GM12872 (cell line): Measurements from ENCODE around the gene FNDC11.

Experiments used
- TF ChIP-seq, protein P1 (sequence below): IDR thresholded peaks from 3 replicates; pipeline ENCODE4 v1.5.1; 2011; ENCODE audit warnings: low read depth, mild to moderate bottlenecking, low read length, moderate library complexity; ENCODE audit not compliant: insufficient read depth

Gene FNDC11, protein sequence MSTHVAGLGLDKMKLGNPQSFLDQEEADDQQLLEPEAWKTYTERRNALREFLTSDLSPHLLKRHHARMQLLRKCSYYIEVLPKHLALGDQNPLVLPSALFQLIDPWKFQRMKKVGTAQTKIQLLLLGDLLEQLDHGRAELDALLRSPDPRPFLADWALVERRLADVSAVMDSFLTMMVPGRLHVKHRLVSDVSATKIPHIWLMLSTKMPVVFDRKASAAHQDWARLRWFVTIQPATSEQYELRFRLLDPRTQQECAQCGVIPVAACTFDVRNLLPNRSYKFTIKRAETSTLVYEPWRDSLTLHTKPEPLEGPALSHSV

DNA sequence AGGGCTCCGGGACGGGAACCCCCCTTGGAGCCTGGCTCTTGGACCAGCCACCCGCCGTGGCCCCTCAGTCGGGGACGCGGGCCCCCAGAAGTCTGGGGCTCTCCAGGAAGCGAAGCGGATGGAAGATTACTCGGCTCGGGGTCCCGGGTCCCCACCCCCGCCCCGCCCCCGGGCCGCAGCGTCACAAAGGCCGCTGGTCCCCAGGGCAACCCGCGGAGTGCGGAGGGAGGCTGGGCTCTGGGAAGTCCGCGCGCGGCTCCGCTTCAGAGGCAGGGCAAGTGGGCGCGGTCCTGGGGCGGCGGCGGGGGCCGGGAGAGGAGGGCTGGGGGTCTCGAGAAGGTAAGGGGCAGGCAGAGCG, at the start of gene FNDC11:
FNDC11 (plus strand) TSS at position 227 of the 358 bp plus-strand sequence. CDS start 1,505 bp downstream, outside the sequence.
- TF ChIP-seq, protein P1, sequence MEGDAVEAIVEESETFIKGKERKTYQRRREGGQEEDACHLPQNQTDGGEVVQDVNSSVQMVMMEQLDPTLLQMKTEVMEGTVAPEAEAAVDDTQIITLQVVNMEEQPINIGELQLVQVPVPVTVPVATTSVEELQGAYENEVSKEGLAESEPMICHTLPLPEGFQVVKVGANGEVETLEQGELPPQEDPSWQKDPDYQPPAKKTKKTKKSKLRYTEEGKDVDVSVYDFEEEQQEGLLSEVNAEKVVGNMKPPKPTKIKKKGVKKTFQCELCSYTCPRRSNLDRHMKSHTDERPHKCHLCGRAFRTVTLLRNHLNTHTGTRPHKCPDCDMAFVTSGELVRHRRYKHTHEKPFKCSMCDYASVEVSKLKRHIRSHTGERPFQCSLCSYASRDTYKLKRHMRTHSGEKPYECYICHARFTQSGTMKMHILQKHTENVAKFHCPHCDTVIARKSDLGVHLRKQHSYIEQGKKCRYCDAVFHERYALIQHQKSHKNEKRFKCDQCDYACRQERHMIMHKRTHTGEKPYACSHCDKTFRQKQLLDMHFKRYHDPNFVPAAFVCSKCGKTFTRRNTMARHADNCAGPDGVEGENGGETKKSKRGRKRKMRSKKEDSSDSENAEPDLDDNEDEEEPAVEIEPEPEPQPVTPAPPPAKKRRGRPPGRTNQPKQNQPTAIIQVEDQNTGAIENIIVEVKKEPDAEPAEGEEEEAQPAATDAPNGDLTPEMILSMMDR, result no peak

GRCh38 chr20:63504642-63505041, 49.3 kb upstream of the FNDC11 start:
- TF ChIP-seq, protein P1, result no peak

DNA sequence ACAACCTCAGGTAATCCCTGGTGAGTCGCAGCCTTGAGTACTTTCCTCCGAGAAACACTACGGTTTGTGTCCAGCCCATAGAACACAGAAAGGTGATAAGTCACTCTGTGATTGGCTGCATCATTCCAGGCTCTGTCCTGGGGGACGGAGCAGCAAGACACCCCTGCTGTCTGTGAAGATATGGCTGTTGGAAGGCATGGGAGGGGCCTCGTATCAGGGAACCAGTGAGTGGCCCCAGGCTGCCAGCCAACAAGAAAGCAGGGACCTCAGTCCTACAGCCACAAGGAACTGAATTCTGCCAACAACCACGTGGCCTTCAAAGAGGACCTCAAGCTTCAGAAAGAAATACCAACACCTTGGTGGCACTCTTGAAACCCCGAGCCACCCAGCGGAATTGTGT, 48.7 kb upstream of the FNDC11 start:
- TF ChIP-seq, protein P1, result no peak

GRCh38 chr20:63505723-63506122, 48.2 kb upstream of the FNDC11 start:
- TF ChIP-seq, protein P1, result no peak

DNA sequence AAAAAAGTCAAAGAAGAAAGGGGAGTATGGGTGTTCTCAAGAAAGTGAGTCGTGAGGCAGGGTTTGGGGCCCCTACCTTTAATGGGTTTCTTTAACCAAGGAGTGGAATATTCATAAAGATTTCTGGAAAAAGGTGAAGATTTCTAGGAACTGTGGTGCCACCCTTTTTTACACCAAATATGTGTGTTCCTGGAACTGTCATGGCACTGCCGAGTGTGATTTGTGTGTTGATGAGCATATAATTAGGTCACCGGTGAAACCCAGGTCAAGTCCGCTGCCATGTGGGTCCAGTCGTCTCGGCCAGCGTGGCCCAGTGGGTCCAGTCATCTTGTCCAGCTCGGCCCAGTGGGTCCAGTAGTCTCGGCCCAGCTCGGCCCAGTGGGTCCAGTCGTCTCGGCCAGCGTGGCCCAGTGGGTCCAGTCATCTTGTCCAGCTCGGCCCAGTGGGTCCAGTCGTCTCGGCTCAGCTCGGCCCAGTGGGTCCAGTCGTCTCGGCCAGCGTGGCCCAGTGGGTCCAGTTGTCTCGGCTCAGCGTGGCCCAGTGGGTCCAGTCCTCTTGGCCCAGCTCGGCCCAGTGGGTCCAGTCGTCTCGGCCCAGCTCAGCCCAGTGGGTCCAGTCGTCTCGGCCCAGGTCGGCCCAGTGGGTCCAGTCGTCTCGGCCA, 46.7 kb upstream of the FNDC11 start:
- TF ChIP-seq, protein P1, result no peak

DNA sequence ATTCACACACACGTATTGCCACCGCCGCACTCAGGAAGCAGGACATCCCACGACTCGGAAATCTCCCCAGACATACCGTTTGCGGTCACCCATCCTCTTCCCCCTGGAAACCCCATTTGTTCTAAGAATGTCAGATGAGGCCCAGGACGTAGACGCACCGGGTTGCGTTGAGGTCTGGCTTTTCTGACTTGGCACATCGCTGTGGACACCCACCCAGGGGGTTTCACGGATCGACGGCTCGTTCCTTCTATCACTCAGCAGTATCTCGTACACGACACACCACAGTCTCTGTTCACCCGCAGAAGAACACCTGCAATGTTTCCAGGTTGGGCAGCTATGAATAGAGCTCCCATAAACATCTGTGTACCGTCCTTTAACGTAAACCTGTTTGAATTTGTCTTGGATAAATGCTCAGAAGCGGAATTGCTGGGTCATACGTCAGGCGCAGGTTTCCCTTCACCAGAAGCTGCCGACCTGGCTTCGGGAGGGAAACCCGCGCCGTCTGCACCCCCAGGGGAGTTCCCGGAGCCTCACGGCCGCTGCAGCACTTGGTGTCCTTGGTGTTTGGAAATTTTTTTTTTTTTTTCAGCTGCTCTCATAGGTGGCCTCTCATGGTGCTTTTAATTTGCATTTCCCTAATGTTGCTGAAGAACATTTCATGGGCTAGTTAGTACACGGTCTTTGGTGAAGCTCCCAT, 45.7 kb upstream of the FNDC11 start:
- TF ChIP-seq, protein P1, result no peak

- TF ChIP-seq, protein P1, result no peak
These were observed 44.8 kb upstream of the FNDC11 start for GRCh38 chr20:63509088-63509564.
